K562 (cell line): ENCODE measurements around the gene BBLN. TPM values are rescaled to one million over a fixed set of nuclear protein-coding genes. Genes with fewer than 3 reads are reported as not detected.

Experiments used
- NCOA6 ChIP-seq: fragments of 450-650 bp; IDR thresholded peaks from 2 replicates; pipeline ENCODE4 v1.6.1; 2017; ENCODE audit warnings: mild to moderate bottlenecking
- TAF15 ChIP-seq: fragments of 200-400 bp; formaldehyde crosslinking; IDR thresholded peaks from 2 replicates; pipeline ENCODE4 v1.6.1; 2017; ENCODE audit warnings: mild to moderate bottlenecking, low read depth, low read length, moderate library complexity
- XRCC4 ChIP-seq: IDR thresholded peaks from one replicate; pipeline ENCODE4 v1.6.1; 2011; ENCODE audit not compliant: insufficient read depth, insufficient read length; ENCODE audit errors: extremely low read depth
- ZSCAN32 ChIP-seq: fragments of 450-650 bp; formaldehyde crosslinking; IDR thresholded peaks from 2 replicates; pipeline ENCODE4 v1.4.0; 2020; ENCODE audit warnings: mild to moderate bottlenecking, moderate library complexity
- polyA plus RNA-seq, 8 experiments: library from polyadenylated mRNA; depleted of rRNA in 4 of 8; stranded (reverse) in 5 of 8; unstranded in 3 of 8; fragments of >200 nt; fragmentation: Nextera tagmentation in 2 of 8; fragmentation: Illumina TruSeq in 1 of 8; extraction: Ambion mirVana in 2 of 8; extraction: Trizol in 1 of 8; gene quantifications; 2 replicates each; pipeline versions ENCODE4 v1.2.1 to v1.2.3, GENCODE V29; 2011 to 2014; ENCODE audit warnings: inconsistent platforms in 1 of 8, missing spikeins in 1 of 8
- total RNA-seq, 7 experiments: library from RNA; depleted of rRNA in 6 of 7; stranded (reverse); fragments of >200 nt in 6 of 7; fragmentation: Illumina TruSeq in 2 of 7; extraction: Trizol in 2 of 7; gene quantifications; 2 replicates each; pipeline versions ENCODE4 v1.2.1 to v1.2.3, GENCODE V29; 2011 to 2021; ENCODE audit warnings: low replicate concordance in 1 of 7
- TF ChIP-seq, protein P1 (sequence below): fragments of 250-450 bp; sonication (Bioruptor Pico); IDR thresholded peaks from 2 replicates; pipeline ENCODE4 v1.4.0; 2020; ENCODE audit warnings: mild to moderate bottlenecking
- TF ChIP-seq, protein P2 (sequence below): fragments of 250-450 bp; sonication (Bioruptor Pico); IDR thresholded peaks from 2 replicates; pipeline ENCODE4 v1.8.0; 2021; ENCODE audit warnings: moderate library complexity, mild to moderate bottlenecking, inconsistent platforms
- TF ChIP-seq, protein P3 (sequence below): fragments of 250-450 bp; sonication (Bioruptor Pico); IDR thresholded peaks from 2 replicates; pipeline ENCODE4 v1.9.0; 2021; ENCODE audit warnings: mild to moderate bottlenecking
- TF ChIP-seq, protein P4 (sequence below), 2 experiments: fragments of 450-650 bp; IDR thresholded peaks; 2 replicates each; pipeline ENCODE4 v1.6.1; 2016
- TF ChIP-seq, protein P5 (sequence below): IDR thresholded peaks from 2 replicates; pipeline ENCODE4 v1.6.1; 2011; ENCODE audit not compliant: insufficient read length; ENCODE audit errors: extremely low read depth
- TF ChIP-seq, protein P6 (sequence below): sonication (generic); formaldehyde crosslinking; IDR thresholded peaks from 2 replicates; pipeline ENCODE4 v1.8.0; 2022; ENCODE audit warnings: missing genetic modification reagents, mild to moderate bottlenecking, borderline replicate concordance
- TF ChIP-seq, protein P7 (sequence below): fragments of 450-650 bp; formaldehyde crosslinking; IDR thresholded peaks from 2 replicates; pipeline ENCODE4 v1.4.0; 2020; ENCODE audit warnings: mild to moderate bottlenecking, moderate library complexity
- TF ChIP-seq, protein P8 (sequence below): fragments of 450-650 bp; IDR thresholded peaks from 2 replicates; pipeline ENCODE4 v1.6.1; 2016; ENCODE audit warnings: missing biosample characterization, missing genetic modification characterization
- TF ChIP-seq, protein P9 (sequence below): IDR thresholded peaks from 2 replicates; pipeline ENCODE4 v1.6.1; 2016; ENCODE audit warnings: missing genetic modification characterization, missing compliant biosample characterization
- TF ChIP-seq, protein P10 (sequence below): fragments of 450-650 bp; IDR thresholded peaks from 2 replicates; pipeline ENCODE4 v1.6.1; 2016

The BBLN gene
- total and polyA plus RNA-seq, 9 of the 15 experiments (the other 6 are each of a cell fraction or from before 2014, with no cell fraction given): 4.2 to 331 (median 87.1) TPM

DNA sequence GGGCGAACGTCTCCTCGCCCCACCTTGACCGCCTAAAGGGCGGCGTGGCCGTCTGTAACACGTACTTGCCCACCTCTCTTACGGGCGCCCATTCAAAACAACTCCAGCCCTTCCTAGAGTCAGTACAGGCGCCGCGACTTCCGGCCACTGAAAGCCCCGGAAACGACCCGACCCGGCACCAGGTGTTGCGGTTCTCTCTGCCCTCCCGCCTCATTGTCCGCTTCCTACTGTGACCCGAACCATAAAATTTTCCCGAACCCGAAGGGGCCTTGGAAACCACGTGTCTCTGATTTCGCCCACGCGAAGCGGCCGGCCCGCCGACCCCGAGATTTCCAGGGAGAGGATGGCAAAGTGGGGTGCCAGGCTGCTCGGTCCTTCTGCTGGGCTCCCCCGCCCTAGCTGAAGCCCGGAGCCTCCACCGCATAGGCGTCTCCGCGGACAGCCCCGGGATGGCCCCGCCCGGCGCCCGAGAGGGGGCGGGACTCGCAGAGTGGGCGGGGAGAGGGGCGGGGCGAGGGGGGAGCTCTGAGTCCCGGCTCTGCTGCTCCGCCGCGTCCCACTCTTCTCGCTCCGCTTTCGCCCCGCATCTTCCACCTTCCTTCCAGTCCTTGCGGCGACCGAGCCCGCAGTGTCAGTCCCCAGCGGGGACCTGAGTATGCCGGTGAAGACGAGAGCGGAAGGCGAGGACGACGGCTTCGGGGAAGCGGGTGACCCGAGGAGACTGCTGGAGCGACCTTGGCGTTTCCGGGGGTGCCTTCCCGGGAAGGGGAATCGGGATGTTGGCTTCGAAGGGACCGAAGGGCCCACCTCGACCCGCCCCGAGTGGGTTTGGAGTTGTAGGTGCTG, 31.9 kb upstream of the BBLN start (continued):
- TF ChIP-seq, protein P1, sequence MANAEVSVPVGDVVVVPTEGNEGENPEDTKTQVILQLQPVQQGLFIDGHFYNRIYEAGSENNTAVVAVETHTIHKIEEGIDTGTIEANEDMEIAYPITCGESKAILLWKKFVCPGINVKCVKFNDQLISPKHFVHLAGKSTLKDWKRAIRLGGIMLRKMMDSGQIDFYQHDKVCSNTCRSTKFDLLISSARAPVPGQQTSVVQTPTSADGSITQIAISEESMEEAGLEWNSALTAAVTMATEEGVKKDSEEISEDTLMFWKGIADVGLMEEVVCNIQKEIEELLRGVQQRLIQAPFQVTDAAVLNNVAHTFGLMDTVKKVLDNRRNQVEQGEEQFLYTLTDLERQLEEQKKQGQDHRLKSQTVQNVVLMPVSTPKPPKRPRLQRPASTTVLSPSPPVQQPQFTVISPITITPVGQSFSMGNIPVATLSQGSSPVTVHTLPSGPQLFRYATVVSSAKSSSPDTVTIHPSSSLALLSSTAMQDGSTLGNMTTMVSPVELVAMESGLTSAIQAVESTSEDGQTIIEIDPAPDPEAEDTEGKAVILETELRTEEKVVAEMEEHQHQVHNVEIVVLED: 0 out of 2 replicates have a peak, but pooled peaks have one; percentile 25
- TF ChIP-seq, protein P2, sequence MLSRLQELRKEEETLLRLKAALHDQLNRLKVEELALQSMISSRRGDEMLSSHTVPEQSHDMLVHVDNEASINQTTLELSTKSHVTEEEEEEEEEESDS (CRISPR knock-in tag): no peak
- TF ChIP-seq, protein P3, sequence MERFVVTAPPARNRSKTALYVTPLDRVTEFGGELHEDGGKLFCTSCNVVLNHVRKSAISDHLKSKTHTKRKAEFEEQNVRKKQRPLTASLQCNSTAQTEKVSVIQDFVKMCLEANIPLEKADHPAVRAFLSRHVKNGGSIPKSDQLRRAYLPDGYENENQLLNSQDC (CRISPR knock-in tag): no peak
- TF ChIP-seq XRCC4: no peak
- TF ChIP-seq, protein P4, sequence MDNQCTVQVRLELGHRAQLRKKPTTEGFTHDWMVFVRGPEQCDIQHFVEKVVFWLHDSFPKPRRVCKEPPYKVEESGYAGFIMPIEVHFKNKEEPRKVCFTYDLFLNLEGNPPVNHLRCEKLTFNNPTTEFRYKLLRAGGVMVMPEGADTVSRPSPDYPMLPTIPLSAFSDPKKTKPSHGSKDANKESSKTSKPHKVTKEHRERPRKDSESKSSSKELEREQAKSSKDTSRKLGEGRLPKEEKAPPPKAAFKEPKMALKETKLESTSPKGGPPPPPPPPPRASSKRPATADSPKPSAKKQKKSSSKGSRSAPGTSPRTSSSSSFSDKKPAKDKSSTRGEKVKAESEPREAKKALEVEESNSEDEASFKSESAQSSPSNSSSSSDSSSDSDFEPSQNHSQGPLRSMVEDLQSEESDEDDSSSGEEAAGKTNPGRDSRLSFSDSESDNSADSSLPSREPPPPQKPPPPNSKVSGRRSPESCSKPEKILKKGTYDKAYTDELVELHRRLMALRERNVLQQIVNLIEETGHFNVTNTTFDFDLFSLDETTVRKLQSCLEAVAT (IDR thresholded peaks at IDR 0.05): 0 out of 4 replicates have a peak, but pooled peaks of 1 of the 2 experiments have one; percentile 9
- TF ChIP-seq, protein P5, sequence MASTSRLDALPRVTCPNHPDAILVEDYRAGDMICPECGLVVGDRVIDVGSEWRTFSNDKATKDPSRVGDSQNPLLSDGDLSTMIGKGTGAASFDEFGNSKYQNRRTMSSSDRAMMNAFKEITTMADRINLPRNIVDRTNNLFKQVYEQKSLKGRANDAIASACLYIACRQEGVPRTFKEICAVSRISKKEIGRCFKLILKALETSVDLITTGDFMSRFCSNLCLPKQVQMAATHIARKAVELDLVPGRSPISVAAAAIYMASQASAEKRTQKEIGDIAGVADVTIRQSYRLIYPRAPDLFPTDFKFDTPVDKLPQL: no peak
- TF ChIP-seq ZSCAN32 (CRISPR knock-in tag): no peak
- TF ChIP-seq, protein P6, sequence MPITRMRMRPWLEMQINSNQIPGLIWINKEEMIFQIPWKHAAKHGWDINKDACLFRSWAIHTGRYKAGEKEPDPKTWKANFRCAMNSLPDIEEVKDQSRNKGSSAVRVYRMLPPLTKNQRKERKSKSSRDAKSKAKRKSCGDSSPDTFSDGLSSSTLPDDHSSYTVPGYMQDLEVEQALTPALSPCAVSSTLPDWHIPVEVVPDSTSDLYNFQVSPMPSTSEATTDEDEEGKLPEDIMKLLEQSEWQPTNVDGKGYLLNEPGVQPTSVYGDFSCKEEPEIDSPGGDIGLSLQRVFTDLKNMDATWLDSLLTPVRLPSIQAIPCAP (CRISPR knock-in tag): no peak
- TF ChIP-seq, protein P7, sequence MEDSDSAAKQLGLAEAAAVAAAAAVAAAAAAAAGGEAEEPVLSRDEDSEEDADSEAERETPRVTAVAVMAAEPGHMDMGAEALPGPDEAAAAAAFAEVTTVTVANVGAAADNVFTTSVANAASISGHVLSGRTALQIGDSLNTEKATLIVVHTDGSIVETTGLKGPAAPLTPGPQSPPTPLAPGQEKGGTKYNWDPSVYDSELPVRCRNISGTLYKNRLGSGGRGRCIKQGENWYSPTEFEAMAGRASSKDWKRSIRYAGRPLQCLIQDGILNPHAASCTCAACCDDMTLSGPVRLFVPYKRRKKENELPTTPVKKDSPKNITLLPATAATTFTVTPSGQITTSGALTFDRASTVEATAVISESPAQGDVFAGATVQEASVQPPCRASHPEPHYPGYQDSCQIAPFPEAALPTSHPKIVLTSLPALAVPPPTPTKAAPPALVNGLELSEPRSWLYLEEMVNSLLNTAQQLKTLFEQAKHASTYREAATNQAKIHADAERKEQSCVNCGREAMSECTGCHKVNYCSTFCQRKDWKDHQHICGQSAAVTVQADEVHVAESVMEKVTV (CRISPR knock-in tag): no peak
- TF ChIP-seq NCOA6: no peak
- TF ChIP-seq TAF15: no peak
- TF ChIP-seq, protein P8, sequence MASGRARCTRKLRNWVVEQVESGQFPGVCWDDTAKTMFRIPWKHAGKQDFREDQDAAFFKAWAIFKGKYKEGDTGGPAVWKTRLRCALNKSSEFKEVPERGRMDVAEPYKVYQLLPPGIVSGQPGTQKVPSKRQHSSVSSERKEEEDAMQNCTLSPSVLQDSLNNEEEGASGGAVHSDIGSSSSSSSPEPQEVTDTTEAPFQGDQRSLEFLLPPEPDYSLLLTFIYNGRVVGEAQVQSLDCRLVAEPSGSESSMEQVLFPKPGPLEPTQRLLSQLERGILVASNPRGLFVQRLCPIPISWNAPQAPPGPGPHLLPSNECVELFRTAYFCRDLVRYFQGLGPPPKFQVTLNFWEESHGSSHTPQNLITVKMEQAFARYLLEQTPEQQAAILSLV: no peak
- TF ChIP-seq, protein P9, sequence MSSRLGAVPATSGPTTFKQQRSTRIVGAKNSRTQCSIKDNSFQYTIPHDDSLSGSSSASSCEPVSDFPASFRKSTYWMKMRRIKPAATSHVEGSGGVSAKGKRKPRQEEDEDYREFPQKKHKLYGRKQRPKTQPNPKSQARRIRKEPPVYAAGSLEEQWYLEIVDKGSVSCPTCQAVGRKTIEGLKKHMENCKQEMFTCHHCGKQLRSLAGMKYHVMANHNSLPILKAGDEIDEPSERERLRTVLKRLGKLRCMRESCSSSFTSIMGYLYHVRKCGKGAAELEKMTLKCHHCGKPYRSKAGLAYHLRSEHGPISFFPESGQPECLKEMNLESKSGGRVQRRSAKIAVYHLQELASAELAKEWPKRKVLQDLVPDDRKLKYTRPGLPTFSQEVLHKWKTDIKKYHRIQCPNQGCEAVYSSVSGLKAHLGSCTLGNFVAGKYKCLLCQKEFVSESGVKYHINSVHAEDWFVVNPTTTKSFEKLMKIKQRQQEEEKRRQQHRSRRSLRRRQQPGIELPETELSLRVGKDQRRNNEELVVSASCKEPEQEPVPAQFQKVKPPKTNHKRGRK (tag): no peak
- TF ChIP-seq, protein P10, sequence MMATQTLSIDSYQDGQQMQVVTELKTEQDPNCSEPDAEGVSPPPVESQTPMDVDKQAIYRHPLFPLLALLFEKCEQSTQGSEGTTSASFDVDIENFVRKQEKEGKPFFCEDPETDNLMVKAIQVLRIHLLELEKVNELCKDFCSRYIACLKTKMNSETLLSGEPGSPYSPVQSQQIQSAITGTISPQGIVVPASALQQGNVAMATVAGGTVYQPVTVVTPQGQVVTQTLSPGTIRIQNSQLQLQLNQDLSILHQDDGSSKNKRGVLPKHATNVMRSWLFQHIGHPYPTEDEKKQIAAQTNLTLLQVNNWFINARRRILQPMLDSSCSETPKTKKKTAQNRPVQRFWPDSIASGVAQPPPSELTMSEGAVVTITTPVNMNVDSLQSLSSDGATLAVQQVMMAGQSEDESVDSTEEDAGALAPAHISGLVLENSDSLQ: no peak; the same call in 1 of the 2 replicates
